ENCODE results near the gene RNF14. TPM values are rescaled to one million over a fixed set of nuclear protein-coding genes. Genes with fewer than 3 reads are reported as not detected.

Gene RNF14
- total and polyA plus RNA-seq, 2 of the 8 experiments (the other 6 are each of a cell fraction or from before 2014, with no cell fraction given), result 4.7 to 20.2 TPM

DNA sequence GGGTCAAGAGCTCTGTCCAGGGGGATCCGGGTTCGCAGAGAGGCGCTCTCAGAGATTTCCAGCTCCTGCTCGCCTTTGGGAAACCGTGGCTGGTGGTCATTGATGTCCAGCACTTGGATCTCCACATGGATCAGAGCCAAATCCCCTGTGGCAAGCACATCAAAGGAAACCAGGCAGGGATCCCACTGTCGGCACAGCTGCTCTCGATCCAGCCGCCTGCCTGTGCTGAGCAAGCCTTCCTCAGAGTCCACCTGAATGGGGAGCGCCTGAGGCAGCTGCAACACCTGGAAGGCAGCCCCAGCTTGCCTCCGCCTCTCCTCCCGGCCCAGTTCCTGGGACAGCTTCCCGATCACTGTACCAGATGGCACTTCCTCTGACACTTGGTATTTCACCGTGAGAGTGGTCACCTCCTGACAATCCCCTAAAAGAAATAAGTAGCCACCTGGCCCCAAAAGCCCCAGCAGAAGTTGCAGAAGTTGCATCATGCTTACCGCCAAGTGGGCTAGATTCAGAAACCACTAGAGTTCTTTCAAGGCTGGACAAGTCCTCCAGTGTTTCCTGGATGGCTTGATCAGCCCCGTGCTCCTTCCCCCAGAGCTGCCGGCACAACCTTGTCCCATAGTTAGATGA, 11.4 kb upstream of the RNF14 start:
- Histone ChIP-seq H3K23me2 (ENCODE audit: low read depth, low read length) (no peaks in the 10 kb centered on the region), H3K4ac (replicated peaks; ENCODE audit: insufficient read length, low read depth, low read length) (no peak overlapping the region), H3K56ac (replicated peaks; ENCODE audit: insufficient read length, low read depth, low read length) (no peak overlapping the region), H3K9me3 (ENCODE audit: insufficient read depth in 2 of 2, low read depth in 1 of 2, low read length in 1 of 2) (no peaks in the 10 kb centered on the region), H2AFZ (ENCODE audit: low read length) (no peak overlapping the region), H2BK12ac (ENCODE audit: low read depth, low read length) (no peak overlapping the region), H3K23ac (ENCODE audit: insufficient read length) (no peak overlapping the region), H4K91ac (replicated peaks; ENCODE audit: insufficient read length, low read length) (no peak overlapping the region), H3K27me3 (replicated peaks in 1 of 4; ENCODE audit: control insufficient read depth in 3 of 4, extremely low read depth in 1 of 4, insufficient read depth in 3 of 4, low read length in 3 of 4) (no peaks in the 10 kb centered on the region; a peak in 1 of 7 replicates), H2BK120ac (replicated peaks; ENCODE audit: low read depth, low read length) (no peak overlapping the region), H3K79me1 (ENCODE audit: low read depth, low read length) (no peaks in the 10 kb centered on the region), H2AK5ac (ENCODE audit: low read depth, low read length) (no peak overlapping the region; the same call in 1 of the 2 replicates), H3K4me2 (ENCODE audit: insufficient read depth in 1 of 2, low read depth in 2 of 2, low read length in 2 of 2) (no peak overlapping the region), H2BK20ac (ENCODE audit: low read length) (no peak overlapping the region), H4K8ac (ENCODE audit: extremely low read depth, insufficient read depth, low read length) (no peak overlapping the region), H3K18ac (ENCODE audit: extremely low read depth, low read length) (no peak overlapping the region), H4K20me1 (replicated peaks in 1 of 2; ENCODE audit: control insufficient read depth in 1 of 2, insufficient read depth in 2 of 2, low read length in 2 of 2) (no peaks in the 10 kb centered on the region), H3K4me1 (replicated peaks in 1 of 4; ENCODE audit: control insufficient read depth in 3 of 4, insufficient read depth in 4 of 4, low read length in 3 of 4) (peaks cover 2 to 9% (median 9%) of the 10 kb centered on the region in 4 experiments; a peak in 6 of 7 replicates), H3K27ac (ENCODE audit: low read depth, low read length) (no peak overlapping the region), H3K36me3 (ENCODE audit: control insufficient read depth in 2 of 4, insufficient read depth in 4 of 4, low read length in 3 of 4) (no peaks in the 10 kb centered on the region), H4K5ac (ENCODE audit: insufficient read length, low read depth, low read length) (no peak overlapping the region), H2BK5ac (ENCODE audit: low read depth, low read length) (no peak overlapping the region), H3K9ac (replicated peaks in 1 of 4; ENCODE audit: extremely low read depth in 1 of 4, low read depth in 3 of 4, low read length in 3 of 4) (no peak overlapping the region), H3K14ac (ENCODE audit: insufficient read length) (no peak overlapping the region), H3K79me2 (ENCODE audit: control insufficient read depth in 1 of 2, insufficient read depth in 2 of 2, low read length in 2 of 2) (no peaks in the 10 kb centered on the region), H2BK15ac (ENCODE audit: low read length) (no peak overlapping the region; the same call in 1 of the 2 replicates), H3K4me3 (ENCODE audit: extremely low read depth in 1 of 4, insufficient read depth in 2 of 4, low read depth in 3 of 4, low read length in 4 of 4) (no peak overlapping the region)
- no peak for DNase-seq (ENCODE audit: low read depth in 1 of 2, low spot score in 2 of 2)
- no peak for FAIRE-seq
- 89% methylated on average over 16 of the region's 16 CpGs; no CpG with 5 or more reads in 1 of the 2 experiments for WGBS, 2 experiments (ENCODE audit: extremely low coverage in 1 of 2, insufficient coverage in 1 of 2, insufficient read length in 1 of 2, insufficient replicate concordance in 2 of 2, low coverage in 1 of 2, low lambda C conversion rate in 2 of 2, missing lambda C conversion rate in 1 of 2)
- CTCF ChIA-PET (ENCODE audit: partially characterized antibody), result interaction anchor here (0.7 to 13.3 kb wide), 18 partner anchors 12 to 288 kb away, joined by 3 to 324 read pairs (median 4); partner anchors contain the start of genes PCDH1 and RNF14
- POLR2A ChIA-PET (ENCODE audit: partially characterized antibody), result interaction anchor here (0.6 to 9.2 kb wide), 5 partner anchors 14 to 80 kb away, joined by 3 to 121 read pairs (median 4); partner anchors contain the start of gene DELE1
- no peak for TF ChIP-seq YY1 (IDR thresholded peaks at IDR 0.05; ENCODE audit: low read depth, low read length)
- TF ChIP-seq RFX5 (IDR thresholded peaks at IDR 0.05; ENCODE audit: borderline replicate concordance, low read depth, low read length), result no peak
- TF ChIP-seq BRCA1 (IDR thresholded peaks at IDR 0.05; ENCODE audit: low read depth, low read length), result no peak
- no peak for TF ChIP-seq KDM5A (IDR thresholded peaks at IDR 0.05; ENCODE audit: low read length)
- no peak for TF ChIP-seq KDM4A (IDR thresholded peaks at IDR 0.05; ENCODE audit: low read depth, low read length, severe bottlenecking)
- TF ChIP-seq JUN (IDR thresholded peaks at IDR 0.05; ENCODE audit: low read depth, low read length), result no peak

Data from H1 (cell line).